ENCODE results near the gene GSKIP.
"Not testable (repeated sequence)": the region's sequence is repeated elsewhere in the genome, so short reads cannot be mapped to it uniquely, and the experiment has no call there.

The GSKIP gene

GRCh38 chr14:96362965-96363750 lies at the start of gene GSKIP, which contains the start of gene ATG2B:
Gene GSKIP, plus strand, starts transcription at chr14:96363526. Its CDS starts 18,722 bp downstream, at chr14:96382248.
Gene ATG2B, minus strand, starts transcription at chr14:96363341. Its CDS starts 365 bp downstream, at chr14:96362976.
- DNase-seq = peak; percentile 37

GRCh38 chr14:96316087-96316486 lies 47.2 kb upstream of the GSKIP start:
- no peak for DNase-seq

DNA sequence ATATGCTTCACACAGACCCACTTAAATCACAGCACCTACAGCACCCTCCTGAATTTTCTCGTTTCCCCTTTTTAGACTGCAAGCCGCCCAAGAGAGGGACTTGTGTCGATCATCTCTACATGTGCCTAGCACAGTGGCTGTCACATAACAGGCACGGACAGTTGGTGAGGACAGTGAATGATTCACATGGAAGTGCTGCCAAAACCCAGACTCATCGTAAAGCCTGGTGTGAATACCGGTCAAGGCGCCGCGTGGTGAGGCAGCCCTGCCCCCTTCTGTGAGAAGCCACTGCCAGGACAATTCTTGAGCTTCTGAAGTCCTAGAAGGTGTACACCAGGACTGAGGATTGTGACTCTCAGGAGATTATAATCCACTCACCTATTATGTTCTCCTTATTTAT lies 44.5 kb upstream of the GSKIP start:
- no peak for DNase-seq

DNA sequence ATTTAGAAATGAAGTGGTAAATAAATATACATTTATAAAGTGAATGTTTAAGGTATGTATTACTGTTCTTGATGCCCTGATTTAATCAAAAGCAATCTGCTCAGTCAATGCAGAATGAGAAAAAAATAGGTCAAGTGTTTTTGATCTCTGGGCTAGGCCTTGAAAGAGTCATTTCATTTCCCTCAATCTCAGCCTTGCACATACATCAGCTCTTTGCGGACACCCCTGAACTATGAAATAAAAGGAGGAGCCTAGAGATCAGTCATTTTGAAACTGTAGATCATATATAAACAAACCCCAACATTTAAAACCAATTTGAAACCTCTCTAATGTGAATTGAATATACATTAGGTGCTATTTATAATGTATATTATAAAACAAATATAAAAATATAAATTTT lies 42.7 kb upstream of the GSKIP start:
- DNase-seq = no peak

- no peak for DNase-seq
Observed at GRCh38 chr14:96324219-96324618, 39.1 kb upstream of the GSKIP start.

- DNase-seq = no peak
Observed at GRCh38 chr14:96338551-96338950, 24.8 kb upstream of the GSKIP start.

- no peak for DNase-seq
Observed at GRCh38 chr14:96341323-96341722, 22.0 kb upstream of the GSKIP start.

DNA sequence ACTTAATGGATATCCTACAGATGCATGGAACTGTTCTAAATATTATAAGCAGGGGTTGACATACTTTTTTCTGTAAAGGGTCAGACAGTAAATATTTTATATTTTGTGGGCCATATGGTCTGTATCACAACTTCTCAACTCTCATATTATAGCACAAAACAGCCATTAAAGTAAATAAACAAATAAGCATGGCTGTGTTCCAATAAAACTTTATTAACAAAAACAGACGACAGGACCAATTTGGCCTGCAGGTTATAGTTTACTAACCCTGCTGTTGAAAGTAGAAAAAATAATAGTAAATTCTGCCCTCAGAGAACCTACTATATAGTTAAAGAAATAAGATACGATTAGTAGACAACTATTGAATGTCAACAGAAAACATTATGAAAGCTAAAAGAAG lies 17.7 kb upstream of the GSKIP start:
- DNase-seq = no peak

- DNase-seq = not testable (repeated sequence)
Observed at GRCh38 chr14:96347957-96348356, 15.4 kb upstream of the GSKIP start.

GRCh38 chr14:96349286-96350075 lies 13.8 kb upstream of the GSKIP start:
- DNase-seq = no peak

GRCh38 chr14:96351986-96352385 lies 11.3 kb upstream of the GSKIP start:
- no peak for DNase-seq

GRCh38 chr14:96352708-96353107 lies 10.6 kb upstream of the GSKIP start:
- DNase-seq = no peak

DNA sequence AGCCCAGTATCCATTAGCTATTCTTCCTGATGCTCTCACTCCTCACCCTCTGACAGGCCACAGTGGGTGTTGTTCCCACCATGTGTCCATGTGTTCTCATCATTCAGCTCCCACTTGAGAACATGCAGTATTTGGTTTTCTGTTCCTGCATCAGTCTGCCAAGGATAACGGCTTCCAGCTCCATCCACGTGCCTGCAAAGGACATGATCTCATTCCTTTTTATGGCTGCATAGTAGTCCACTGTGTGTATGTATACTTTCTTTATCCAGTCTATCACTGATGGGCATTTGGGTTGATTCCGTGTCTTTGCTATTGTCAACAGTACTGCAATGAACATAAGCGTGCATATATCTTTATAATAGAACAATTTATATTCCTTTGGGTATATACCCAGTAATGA lies 9.1 kb upstream of the GSKIP start:
- DNase-seq = no peak

- no peak for DNase-seq
Observed at GRCh38 chr14:96357216-96357615, 6.1 kb upstream of the GSKIP start.

GRCh38 chr14:96359959-96360358 lies 3.4 kb upstream of the GSKIP start:
- no peak for DNase-seq

- peak; percentile 26 for DNase-seq
Observed at GRCh38 chr14:96362071-96362964, 1.0 kb upstream of the GSKIP start.

DNA sequence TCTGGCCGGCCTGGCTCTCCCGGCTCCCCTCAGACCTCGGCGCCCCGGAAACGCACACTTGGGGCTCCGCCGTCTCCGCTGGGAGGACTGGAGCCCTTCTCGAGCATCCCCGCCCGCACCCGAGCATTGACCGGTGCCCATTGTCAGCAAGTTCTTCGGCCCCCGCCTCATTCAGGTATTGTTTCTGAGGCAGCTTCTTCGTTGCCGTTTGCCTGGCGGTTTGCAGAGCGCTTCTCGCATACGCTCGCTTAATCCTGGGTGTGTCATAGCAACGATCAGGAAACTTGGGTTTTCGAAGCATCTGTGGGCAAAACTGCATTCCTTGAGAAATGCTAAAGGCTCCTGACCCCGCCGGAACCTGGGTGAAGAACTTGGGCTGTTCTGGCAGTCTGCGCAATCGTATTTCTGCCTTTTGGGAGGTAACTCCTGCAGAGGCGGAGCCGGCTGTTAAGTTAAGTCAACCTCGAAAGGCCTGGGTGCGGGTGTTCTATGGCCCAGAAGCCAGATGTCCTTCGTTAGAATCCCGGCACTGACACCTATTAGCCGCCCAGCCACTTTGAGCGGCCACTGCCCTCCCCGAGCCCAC lies 518 bp downstream of the GSKIP start:
- DNase-seq = peak; percentile 83

- DNase-seq = no peak
Observed at GRCh38 chr14:96364962-96365361, 1.6 kb downstream of the GSKIP start.

DNA sequence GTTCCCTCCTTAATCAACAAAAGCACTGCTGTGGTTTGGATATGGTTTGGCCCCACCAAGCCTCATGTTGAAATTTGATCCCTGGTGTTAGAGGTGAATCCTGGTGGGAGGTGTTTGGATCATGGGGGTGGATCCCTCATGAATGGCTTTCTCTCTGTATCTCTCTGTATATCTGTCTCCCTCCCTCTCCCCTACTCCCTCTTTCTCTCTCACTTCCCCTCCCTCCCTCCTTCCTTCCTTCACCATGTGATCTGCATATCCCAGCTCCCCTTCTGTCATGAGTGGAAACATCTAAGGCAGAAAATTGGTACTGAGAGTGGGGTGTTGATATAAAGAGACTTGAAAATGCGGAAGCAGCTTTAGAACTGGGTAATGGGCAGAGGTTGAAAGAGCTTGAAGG lies 5.2 kb downstream of the GSKIP start:
- no peak for DNase-seq

- DNase-seq = no peak
Observed at GRCh38 chr14:96370528-96370927, 7.2 kb downstream of the GSKIP start.

GRCh38 chr14:96373538-96373937 lies 10.2 kb downstream of the GSKIP start:
- no peak for DNase-seq

DNA sequence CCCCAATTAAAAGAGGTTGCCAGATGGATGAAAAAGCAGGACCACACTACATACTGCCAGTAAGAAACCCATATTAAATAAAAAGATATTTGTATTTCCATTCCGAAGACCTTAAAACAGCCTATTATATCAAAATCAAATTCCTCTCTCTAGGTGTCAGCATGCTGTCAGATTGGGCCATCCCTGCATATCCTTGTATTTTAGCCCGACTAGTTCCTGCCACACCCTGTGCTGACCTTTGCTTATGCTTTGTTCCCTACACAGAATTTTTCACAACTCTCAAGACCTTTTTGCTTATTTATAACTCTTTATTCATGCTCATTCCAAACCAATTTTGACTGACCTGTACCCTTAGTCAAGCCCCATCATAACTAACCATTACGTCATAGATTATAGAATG lies 12.8 kb downstream of the GSKIP start:
- DNase-seq = no peak

DNA sequence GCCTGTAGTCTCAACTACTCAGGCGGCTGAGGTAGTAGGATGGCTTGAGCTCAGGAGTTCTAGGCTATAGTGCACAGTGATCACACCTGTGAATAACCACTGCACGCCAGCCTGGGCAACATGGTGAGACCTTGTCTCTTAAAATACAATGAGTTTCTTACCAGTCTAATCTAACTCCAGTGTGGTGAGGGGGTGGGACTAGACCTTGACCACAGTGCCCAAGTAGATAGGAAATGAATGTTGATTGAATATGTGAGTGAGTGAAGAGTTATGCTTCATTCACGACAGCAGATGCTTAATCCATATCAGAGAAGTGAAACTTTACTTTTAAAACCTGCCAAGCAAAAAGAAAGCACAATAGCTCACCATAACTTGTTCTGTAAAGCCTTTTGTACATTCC lies 17.4 kb downstream of the GSKIP start:
- DNase-seq = no peak
